ENCODE results near the gene PSAT1.
A peak's percentile ranks its signal among the peaks of the same experiment; 100 is the strongest.

PSAT1 gene

GRCh38 chr9:78311075-78311474 lies 14.2 kb downstream of the PSAT1 start:
- no peak for DNase-seq
- intact Hi-C loops (cut with DNase I): no loop called here

- no peak for DNase-seq
- intact Hi-C loops (cut with DNase I): no loop called here
Observed at GRCh38 chr9:78311886-78312524, 15.1 kb downstream of the PSAT1 start.

DNA sequence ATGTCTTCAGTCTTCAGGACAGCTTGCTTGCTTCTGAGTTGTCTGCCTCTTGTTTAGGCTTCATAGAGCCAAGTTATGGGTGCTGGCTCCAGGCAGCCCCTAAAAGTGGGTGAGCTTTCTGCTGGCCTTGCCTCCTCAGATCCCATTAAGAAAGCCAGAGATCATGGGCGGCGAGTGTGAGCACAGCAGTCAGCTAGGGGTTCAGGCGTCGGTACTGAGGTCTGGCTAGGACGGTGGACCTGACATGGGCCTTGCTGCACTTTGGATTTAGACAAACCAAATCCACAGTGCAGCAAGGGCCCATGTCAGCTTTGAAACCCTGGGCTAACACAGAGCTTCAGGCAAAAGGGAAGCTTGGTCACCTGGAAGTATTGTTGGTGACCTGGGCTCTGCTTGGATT lies 17.6 kb downstream of the PSAT1 start:
- intact Hi-C loops (cut with DNase I): no loop called here
- peak in 2 of 42 donors; percentile 21 to 28 for DNase-seq

DNA sequence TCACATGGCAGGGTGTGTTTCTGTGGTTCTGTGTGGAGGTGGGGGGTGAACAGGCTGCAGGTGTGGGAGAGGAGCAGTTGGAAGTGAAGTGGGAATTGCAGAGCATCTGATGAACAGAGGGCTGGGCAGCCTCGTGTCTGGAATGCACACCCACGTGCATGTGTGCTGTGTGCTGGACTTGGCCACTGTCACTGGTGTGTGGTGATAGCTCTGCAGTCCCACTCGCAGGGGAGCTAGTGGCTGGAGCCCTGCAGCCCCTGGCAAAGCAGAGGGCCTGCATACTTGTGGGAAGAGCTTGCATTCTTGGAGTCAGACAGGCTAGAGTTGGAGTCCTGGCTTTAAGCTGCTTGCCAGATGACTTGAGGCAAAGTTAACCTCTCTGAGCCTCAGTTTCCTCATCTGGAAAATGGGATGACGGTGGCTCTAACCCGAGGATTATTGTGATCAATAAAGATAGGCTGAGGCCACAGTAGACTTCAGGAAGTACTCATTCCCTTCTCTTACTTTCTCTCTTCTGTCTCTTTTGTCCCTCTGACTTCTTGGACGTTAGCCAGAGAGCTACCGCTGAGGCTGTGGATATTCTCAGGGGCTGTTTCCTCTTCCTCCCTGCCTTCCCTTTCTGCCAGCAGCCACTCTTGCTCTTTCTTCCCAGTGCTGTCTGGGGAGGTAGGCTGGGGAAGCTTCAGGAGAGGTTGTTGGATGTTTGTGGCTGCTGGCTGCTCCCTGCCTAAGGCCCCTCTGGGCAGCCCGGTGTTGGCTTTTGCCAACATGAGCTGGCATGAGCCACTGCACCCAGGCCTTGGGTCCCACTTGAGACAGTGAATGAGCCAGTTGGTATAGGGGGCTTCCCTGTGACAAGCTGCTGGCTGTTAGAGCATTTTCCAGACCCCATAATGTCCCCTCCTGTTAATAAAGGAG lies 18.3 kb downstream of the PSAT1 start:
- peak in 1 of 42 donors; percentile 37 for DNase-seq
- intact Hi-C loops (cut with DNase I): no loop called here

- intact Hi-C loops (cut with DNase I): no loop called here
- no peak for DNase-seq
Observed at GRCh38 chr9:78316166-78316892, 19.4 kb downstream of the PSAT1 start.

DNA sequence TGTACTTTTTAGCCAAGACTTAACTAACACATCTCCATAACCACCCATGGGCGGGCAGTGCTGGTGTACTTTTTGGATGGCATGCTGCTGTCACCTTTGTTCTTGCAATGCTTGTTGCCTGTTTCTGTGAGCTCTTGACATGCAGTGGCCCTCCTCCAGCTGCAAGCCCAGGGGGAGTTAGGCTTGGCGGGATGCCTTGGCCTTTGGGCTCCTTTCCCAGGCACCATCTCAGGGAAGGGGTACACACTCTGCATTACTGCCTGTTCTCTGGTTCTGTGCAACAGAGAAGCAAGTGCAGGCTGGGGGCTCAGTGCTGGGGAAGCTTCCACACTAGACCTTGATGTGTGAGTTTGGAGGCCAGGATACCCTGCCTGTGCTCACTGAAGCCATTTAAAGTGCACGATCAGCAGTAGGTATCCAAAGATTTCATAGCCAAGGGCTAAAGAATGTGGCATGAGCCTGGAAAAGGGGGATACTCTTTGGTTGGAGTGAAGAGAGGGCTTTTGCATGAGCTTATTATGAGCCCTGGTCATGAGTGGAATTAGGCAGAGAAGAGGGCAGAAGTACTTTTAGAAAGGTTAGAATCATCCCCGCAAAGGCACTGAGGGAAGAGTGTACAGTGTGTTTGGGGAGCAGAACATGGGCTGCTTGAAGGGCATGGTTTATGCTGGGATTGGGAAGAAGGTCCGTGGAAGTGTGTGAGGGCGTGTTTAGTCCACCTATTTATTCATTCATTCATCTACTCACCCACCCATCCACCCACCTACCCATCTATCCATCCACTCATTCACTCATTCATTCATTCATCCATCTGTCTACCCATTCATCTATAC lies 22.5 kb downstream of the PSAT1 start:
- intact Hi-C loops (cut with DNase I): no loop called here
- peak in 40 of 42 donors; percentile 5 to 80 (median 48) for DNase-seq

DNA sequence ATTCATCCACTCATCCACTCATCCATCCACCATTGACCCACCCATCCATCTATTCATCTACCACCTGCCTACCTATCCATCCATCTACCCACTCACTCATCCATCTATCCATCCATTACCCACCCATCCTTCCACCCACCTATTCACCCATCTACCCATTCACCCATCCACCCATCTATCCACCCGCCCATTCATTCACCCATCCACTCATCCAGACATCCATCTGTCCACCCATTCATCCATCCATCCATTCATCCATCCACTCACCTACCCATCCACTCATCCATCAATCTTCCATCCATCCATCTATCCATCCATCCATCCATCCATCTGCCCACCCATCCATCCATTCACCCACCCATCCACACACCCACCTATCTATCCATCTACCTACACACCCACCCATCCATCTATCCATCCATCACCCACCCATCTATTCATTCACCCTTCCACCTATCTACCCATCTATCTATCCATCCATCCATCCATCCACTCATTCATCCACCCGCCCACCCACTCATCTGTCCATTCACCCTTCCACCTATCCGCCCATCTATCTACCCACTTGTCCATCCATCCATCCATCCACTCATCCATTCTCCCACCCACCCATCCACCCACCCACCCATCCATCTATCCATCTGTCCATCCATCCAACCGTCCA lies 23.2 kb downstream of the PSAT1 start:
- DNase-seq: no peak
- intact Hi-C loops (cut with DNase I): no loop called here

- DNase-seq: peak in 1 of 42 donors; percentile 31
- intact Hi-C loops (cut with DNase I): no loop called here
Observed at GRCh38 chr9:78320875-78321496, 24.1 kb downstream of the PSAT1 start.

DNA sequence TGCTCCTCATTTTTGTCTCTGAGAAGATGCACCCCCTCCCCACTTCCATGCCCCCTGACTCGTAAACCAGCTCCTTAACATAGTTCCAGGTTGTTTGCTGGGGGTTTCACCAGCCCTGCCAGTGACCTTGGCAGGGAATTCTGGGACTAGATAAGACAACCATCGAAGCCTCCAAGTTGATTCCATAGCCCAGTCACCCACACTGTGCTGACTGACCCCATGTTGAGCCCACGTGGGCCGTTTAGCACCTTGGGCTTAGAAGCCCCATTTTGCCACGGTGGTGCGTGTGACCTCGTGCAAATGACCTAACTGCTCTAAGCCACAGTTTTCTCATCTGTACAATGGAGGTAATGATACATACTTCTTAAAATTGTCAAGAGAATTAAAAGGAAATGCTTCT lies 24.6 kb downstream of the PSAT1 start:
- DNase-seq: peak in 1 of 42 donors; percentile 21
- intact Hi-C loops (cut with DNase I): no loop called here

DNA sequence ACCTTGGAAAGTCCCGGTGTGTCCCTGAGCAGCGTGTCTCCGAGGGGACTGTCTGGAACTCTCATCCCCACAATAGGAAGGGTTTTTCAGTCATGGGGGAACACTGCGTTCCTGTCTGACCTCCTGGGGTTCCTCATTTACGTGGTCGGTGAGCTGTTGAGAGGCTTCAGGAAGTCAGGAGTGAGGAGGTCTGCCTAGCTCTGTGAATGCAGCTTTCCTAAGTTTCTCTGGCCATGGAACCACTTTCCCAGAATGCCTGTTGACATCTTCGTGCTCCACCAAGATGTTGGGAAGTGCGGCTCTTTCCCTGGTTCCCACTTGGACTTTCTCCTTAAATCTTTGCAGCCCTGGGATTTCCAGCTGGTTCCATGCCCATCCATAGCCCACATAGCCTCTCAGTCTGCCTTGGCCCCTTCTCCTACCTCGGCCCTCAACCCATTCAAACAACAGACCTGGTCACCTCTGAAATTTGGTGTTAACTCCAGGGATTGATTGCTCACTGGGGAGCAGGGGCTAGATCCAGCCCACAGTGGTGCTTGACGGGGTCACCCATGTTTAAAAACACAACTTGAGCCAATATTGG lies 27.2 kb downstream of the PSAT1 start:
- intact Hi-C loops (cut with DNase I): no loop called here
- peak in 1 of 42 donors; percentile 25 for DNase-seq

DNA sequence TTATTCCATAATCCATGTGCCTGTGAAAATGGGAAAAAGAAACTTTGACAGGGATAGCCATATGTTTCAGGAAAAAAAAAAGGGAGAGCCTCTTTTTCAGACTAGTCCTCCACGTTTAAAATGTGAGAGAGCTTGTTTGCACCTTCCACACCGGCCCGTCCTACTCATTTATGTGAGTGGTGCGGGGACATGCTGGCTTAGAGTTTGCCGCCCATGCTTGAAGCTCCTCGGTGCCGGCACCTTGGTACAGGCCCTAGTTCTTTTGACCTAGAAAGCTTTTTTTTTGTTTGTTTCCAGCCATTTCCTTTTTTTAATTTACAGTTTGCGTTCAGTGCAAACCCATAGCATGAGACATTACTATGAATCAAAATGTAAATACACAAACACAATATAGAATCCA lies 27.8 kb downstream of the PSAT1 start:
- intact Hi-C loops (cut with DNase I): no loop called here
- DNase-seq: no peak

GRCh38 chr9:78325343-78325742 lies 28.4 kb downstream of the PSAT1 start:
- intact Hi-C loops (cut with DNase I): no loop called here
- DNase-seq: peak in 41 of 42 donors; percentile 6 to 84 (median 42)

DNA sequence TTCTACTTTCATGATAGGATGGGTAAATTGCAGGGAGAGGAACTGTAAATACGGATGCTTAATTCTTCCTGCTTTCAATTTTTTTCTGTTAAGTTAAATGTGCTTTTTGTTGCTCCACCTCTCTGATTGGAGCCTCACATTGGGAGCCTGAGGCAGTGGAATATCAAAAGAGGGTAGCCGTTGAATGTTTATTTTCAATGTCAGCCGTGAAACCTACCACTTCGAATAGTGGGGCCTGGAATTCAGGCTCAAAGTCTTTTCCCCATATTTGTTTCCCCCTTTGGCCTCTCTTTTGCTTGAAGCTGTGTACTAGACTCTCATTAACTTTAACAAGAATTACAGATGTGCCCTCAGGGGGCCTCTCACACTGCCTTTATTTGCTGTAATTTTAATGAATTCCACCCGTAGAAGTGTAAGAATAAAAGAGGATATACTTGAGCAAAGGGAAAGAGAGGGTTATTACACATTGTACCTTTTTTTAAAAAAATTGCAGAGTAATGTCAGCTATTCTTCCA lies 29.0 kb downstream of the PSAT1 start:
- intact Hi-C loops (cut with DNase I): no loop called here
- DNase-seq: peak in 1 of 42 donors; percentile 28

- no peak for DNase-seq
- intact Hi-C loops (cut with DNase I): no loop called here
Observed at GRCh38 chr9:78326564-78326963, 29.6 kb downstream of the PSAT1 start.

DNA sequence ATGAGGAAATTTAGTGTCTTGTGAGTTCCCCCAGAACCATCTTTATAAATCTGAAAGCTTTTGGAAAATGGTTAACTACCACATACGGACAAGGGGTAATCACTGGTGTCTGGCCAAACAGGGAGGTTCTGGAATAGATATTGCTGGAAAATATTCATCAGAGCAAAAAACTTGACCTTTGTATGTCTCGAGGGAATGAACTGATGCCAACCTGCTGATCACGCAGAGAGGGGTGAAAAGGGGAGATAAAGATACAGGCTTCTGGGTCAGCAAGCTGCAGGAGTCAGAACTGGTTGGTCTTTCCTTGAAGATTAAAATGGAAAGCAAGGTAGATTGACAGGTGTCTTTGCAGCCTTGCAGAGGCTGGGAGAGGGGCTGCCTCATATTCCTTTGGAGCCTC lies 35.5 kb downstream of the PSAT1 start:
- DNase-seq: no peak
- intact Hi-C loops (cut with DNase I): no loop called here

DNA sequence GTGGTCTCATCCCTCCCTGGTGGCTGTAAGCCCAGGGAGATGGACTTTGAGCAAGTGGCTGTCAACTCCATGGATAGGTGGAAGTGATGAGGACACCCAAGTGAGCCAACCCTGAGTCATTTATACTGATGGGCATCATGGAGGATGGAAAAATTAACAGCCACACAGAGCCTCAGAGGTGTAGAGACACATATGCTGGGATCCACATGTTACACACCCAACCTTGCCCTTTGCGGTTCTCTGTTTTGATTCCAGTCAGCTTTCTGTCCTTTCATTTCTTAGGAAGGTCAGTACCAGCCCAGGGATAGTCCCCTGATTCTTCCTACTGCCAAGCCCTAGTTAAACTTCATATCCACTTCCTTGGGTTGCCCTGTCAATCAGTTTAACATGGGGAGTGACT lies 51.9 kb downstream of the PSAT1 start:
- intact Hi-C loops (cut with DNase I): no loop called here
- DNase-seq: no peak

DNA sequence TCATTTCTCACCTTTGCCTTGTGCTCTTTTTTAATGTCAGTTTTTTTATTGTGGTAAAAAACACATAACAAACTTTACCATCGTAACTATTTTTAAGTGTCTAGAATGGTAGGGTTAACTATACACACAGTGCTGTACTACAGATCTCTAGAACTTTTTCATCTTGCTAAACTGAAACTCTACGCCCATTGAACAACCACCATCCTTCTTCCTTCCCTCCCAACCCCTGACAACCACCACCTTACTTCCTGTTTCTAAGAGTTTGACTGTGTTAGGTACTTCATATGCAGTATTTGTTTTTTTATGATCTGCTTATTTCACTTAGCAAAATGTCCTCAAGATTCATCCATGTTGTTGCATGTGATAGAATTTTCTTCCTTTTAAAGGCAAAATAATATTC lies 54.9 kb downstream of the PSAT1 start:
- intact Hi-C loops (cut with DNase I): no loop called here
- DNase-seq: no peak
